ENCODE results near the gene NRL. TPM values are rescaled to one million over a fixed set of nuclear protein-coding genes. Genes with fewer than 3 reads are reported as not detected.

The NRL gene
- total RNA-seq, 1 experiment from 2014 or later: 1.3 TPM

- no peak for DNase-seq (ENCODE audit: low spot score)
- in situ Hi-C loops (cut with HindIII; ENCODE audit: low sequenced_read_pairs): no loop called here
These were observed 16.2 kb upstream of the NRL start for GRCh38 chr14:24130717-24131548.

GRCh38 chr14:24130380-24130716, 15.6 kb upstream of the NRL start, which contains the start of gene FITM1:
Gene FITM1, plus strand, starts transcription at chr14:24130659. Its CDS starts 905 bp downstream, at chr14:24131564.
- in situ Hi-C loops (cut with HindIII; ENCODE audit: low sequenced_read_pairs): no loop called here
- no peak for DNase-seq (ENCODE audit: low spot score)

GRCh38 chr14:24129410-24129998, 14.8 kb upstream of the NRL start:
- in situ Hi-C loops (cut with HindIII; ENCODE audit: low sequenced_read_pairs): no loop called here
- no peak for DNase-seq (ENCODE audit: low spot score)

- no peak for DNase-seq (ENCODE audit: low spot score)
- in situ Hi-C loops (cut with HindIII; ENCODE audit: low sequenced_read_pairs): no loop called here
These were observed 12.9 kb upstream of the NRL start for GRCh38 chr14:24127673-24128072.

- no peak for DNase-seq (ENCODE audit: low spot score)
- in situ Hi-C loops (cut with HindIII; ENCODE audit: low sequenced_read_pairs): no loop called here
These were observed 12.2 kb upstream of the NRL start for GRCh38 chr14:24126939-24127338.

- in situ Hi-C loops (cut with HindIII; ENCODE audit: low sequenced_read_pairs): no loop called here
- no peak for DNase-seq (ENCODE audit: low spot score)
These were observed 9.0 kb upstream of the NRL start for GRCh38 chr14:24123424-24124417.

GRCh38 chr14:24122898-24123297, 8.1 kb upstream of the NRL start:
- in situ Hi-C loops (cut with HindIII; ENCODE audit: low sequenced_read_pairs): no loop called here
- DNase-seq (ENCODE audit: low spot score): no peak

- DNase-seq (ENCODE audit: low spot score): no peak
These were observed 7.7 kb upstream of the NRL start for GRCh38 chr14:24122416-24122815.

GRCh38 chr14:24121210-24121609, 6.5 kb upstream of the NRL start:
- in situ Hi-C loops (cut with HindIII; ENCODE audit: low sequenced_read_pairs): no loop called here
- DNase-seq (ENCODE audit: low spot score): no peak

More at GRCh38 chr14:24122416-24122815, 7.7 kb upstream of the NRL start:
- in situ Hi-C loops (cut with HindIII; ENCODE audit: low sequenced_read_pairs): no loop called here

- in situ Hi-C loops (cut with HindIII; ENCODE audit: low sequenced_read_pairs): no loop called here
- no peak for DNase-seq (ENCODE audit: low spot score)
These were observed 4.9 kb upstream of the NRL start for GRCh38 chr14:24119691-24120090.

- in situ Hi-C loops (cut with HindIII; ENCODE audit: low sequenced_read_pairs): no loop called here
- DNase-seq (ENCODE audit: low spot score): no peak
These were observed 2.4 kb upstream of the NRL start for GRCh38 chr14:24117179-24117578.

GRCh38 chr14:24116128-24116814, 1.5 kb upstream of the NRL start:
- no peak for DNase-seq (ENCODE audit: low spot score)
- in situ Hi-C loops (cut with HindIII; ENCODE audit: low sequenced_read_pairs): no loop called here

- in situ Hi-C loops (cut with HindIII; ENCODE audit: low sequenced_read_pairs): no loop called here
- DNase-seq (ENCODE audit: low spot score): no peak
These were observed 826 bp upstream of the NRL start for GRCh38 chr14:24115422-24116127.

- DNase-seq (ENCODE audit: low spot score): peak; percentile 90
- in situ Hi-C loops (cut with HindIII; ENCODE audit: low sequenced_read_pairs): no loop called here
These were observed 783 bp downstream of the NRL start for GRCh38 chr14:24113801-24114531.

- no peak for DNase-seq (ENCODE audit: low spot score)
- in situ Hi-C loops (cut with HindIII; ENCODE audit: low sequenced_read_pairs): no loop called here
These were observed 1.4 kb downstream of the NRL start for GRCh38 chr14:24113379-24113800.

GRCh38 chr14:24110523-24110922, 4.2 kb downstream of the NRL start:
- no peak for DNase-seq (ENCODE audit: low spot score)
- in situ Hi-C loops (cut with HindIII; ENCODE audit: low sequenced_read_pairs): no loop called here

GRCh38 chr14:24110060-24110459, 4.7 kb downstream of the NRL start:
- DNase-seq (ENCODE audit: low spot score): no peak
- in situ Hi-C loops (cut with HindIII; ENCODE audit: low sequenced_read_pairs): no loop called here

- DNase-seq (ENCODE audit: low spot score): no peak
- in situ Hi-C loops (cut with HindIII; ENCODE audit: low sequenced_read_pairs): no loop called here
These were observed 6.3 kb downstream of the NRL start for GRCh38 chr14:24108336-24108874.

All from G401 (cell line).